Hippocampal formation (tissue), 2 donors: ENCODE results near the gene NMNAT2.

Source experiments
- DNase-seq, 2 donors: peaks; one replicate each; lab custom pipeline; 2025; lab: John Stamatoyannopoulos, UW

NMNAT2 gene

DNA sequence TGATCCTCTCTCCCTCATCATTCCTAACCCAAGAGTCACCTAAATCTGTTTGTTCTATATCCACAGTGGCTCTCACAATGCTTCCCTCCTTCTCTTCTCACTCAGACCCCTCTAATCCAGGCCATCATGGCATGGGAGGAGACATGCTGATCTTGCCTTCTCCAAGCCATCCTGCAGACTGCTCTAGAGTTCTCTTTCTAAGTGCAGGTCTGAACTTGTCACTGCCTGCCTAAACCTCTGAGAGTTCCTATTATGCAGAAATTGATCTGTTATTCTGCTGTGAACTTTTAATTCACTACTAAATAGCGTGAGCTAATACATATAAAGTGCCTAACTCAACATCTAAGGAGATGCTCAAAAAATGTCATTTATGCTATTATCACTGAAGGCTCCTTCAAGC is 205.3 kb downstream of the NMNAT2 start:
- no peak for DNase-seq

DNA sequence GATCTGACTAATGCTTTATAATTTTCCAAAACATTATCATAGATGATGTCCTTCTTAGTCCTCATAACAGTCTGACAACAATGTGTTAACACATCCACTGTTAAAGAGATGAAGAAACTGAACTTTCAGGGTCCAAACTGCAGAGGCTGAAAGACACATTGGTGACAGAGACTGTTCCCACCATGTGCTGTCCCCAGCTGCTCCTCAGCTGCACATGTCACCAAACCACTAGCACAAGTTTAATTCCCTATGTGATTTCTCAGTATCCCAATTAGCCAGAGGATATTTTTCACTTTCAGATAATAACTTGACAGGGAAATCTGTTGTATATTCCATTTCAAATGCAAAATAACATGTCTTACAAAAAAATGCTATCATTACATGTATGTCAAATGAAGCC is 207.5 kb downstream of the NMNAT2 start:
- no peak for DNase-seq

DNA sequence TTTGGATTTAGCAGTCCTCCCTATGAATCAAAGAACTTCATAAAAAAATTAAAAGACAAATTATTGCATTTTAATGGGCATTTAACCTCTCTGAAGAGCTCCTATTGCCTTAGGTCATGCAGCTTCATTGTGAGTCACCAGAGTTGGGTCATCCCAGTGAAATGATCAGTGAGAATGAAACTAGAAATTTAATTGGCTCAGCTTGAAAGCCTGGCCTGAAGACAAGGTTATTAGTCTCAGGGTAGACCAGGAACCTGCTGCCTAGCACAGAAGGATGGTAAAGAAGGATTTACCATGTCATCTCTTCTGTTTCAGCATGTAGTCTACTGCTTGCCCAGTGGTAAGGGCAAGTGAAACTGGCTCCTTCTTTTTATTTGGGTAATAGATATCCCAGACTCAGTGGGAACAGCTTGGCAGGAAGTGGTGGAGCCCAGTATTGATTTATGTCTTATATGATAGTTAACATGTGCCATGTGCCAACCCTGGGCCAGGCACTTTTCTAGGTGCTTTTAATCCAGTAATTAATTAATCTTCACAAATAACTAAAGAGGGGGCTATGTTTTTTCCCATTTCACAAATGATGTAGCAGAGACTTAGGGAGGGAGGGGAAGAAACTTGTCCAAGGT is 208.5 kb downstream of the NMNAT2 start:
- no peak for DNase-seq

DNA sequence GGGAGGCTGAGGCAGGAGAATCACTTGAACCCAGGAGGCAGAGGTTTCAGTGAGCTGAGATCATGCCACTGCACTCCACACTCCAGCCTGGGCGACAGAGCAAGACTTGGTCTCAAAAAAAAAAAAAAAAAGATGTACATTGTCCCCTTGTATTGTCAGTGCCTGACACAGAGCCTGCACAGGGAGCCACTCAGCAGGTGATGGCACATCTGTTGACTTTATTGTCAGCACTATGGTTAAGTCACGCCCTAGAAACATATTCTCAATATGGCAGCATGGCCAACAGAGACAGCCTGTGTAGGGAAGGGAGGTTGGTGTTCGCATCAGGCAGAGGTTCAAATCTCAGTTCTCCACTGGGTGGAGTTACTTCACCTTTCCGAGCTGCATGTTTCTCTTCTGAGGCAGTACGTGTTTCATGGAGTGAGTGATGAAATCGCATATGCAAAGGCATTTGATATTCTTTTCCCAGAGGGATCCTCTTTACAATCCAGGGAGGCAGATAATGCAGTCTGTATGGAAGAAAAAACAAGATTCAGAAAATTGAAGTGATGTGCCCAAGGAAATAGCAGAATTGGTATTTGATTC is 211.6 kb downstream of the NMNAT2 start:
- DNase-seq: no peak

DNA sequence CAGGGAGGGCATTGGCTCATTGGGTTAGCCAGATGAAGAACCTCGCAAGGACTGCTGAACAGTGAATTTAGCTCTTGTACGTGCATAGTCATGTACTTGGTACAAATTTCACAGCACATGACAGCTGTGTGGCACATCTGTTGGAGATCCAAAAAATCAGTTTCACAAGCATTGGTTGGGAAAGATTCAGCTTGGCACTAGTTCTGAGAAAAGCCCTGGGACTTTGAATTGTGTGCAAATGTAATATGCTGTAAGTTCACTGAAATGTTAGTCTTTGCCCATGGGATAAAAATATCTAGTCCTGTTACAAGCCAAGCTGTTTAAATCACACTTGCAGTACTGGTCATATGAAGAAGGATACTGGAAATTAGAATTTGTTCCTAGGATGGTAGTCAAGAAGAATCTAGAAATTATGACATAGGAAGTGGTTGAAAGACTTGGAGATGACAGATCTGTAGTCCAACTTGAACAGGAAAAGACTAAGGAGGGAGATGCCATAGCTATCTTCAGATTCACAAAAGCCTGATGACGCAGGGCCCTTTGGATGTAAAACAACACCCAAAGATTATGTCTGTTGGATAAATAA is 212.9 kb downstream of the NMNAT2 start:
- DNase-seq: no peak

DNA sequence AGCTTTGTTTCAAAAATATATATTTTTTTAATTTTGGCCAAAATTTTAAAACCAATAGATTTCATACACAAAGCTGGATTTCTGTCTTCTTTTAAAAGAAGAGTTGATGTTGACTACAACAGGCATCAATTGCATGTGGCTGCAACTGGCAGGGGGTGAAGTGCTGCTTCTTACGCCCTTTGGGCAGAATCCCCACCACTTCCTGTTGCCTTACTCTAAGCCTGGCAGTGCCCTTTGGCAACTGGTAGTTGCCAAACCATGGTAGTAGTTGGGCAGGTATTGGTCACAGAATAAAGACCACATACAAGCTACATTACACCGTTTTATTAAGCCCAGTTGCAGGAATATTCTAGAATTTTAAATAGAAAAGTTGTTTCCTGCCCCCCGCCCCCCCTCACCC is 215.1 kb downstream of the NMNAT2 start:
- no peak for DNase-seq

DNA sequence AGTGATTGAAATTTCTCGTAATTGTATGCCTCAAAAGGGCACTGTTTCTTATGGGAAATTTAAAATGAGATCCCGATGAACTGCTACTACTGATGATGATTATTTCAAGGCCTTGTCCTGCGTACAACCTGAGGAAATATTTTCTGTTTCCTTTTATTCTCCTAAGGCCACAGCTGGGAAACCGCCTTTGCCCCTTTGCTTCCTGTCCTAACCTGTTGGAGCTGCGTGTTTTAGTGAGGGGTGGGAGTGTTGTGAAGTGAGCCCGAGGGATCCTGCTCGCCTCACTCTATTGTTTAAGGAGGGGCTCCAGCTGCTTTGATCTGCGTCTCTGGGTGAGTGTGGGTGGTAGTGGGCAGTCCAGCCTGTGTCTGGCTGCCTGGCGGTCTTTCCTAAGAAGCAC is 217.7 kb downstream of the NMNAT2 start:
- no peak for DNase-seq

DNA sequence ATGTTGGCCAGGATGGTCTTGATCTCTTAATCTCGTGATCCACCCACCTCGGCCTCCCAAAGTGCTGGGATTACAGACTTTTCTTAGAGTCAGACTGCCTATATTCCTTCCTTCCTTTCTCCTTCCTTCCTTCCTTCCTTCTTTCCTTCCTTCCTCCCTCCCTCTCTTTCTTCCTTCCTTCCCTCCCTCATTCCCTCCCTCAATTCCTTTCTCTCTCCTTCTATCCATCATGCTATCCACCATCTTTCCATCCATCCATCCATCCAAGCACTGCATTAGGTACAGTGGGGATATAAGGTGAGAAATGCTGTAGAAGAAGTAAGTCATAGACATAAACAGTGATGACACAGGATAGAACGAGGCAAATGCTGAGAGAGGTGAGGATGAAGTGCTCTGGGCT is 218.9 kb downstream of the NMNAT2 start:
- DNase-seq: no peak

DNA sequence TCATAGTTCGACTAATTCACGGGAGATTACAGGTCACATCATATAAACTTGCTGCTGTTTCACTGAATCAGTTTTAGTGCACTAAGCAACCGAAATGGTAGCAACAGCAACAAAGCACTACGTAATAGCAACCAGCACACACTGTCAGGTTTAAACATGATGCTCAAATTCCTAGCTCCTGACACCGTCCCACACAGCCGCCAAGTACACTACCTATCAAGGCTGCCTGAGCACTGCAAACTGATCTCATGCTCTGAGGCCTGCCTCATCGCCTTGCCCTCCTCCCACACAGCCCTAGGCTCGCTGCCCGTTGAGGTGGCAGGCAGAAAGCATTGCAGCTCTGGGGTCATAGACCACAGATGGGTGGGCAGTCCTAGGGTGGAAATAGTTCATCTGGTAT is 219.7 kb downstream of the NMNAT2 start:
- no peak for DNase-seq
